ENCODE results near the gene SYNJ1.
"Not testable (repeated sequence)": the region's sequence is repeated elsewhere in the genome, so short reads cannot be mapped to it uniquely, and the experiment has no call there.

GRCh38 chr21:32773048-32773344, 45.2 kb upstream of the SYNJ1 start:
- TF ChIP-seq CTCF, POLR2A (IDR thresholded peaks at IDR 0.05): not testable (repeated sequence)
